OCI-LY1 (cell line): ENCODE data around the gene CBX8.

ENCODE experiments used
- H2AFZ ChIP-seq: fragments of 200-600 bp; sonication (generic), shearing (Covaris generic); 2 replicates; pipeline ENCODE4 v1.6.0; 2014; ENCODE audit warnings: antibody characterized with exemption, mild to moderate bottlenecking, low read length
- H3F3A ChIP-seq: fragments of 200-600 bp; sonication (generic), shearing (Covaris generic); 2 replicates; pipeline ENCODE4 v1.6.0; 2014; ENCODE audit warnings: mild to moderate bottlenecking, antibody characterized with exemption, low read length, moderate library complexity; ENCODE audit not compliant: insufficient read depth
- H3K27ac ChIP-seq: fragments of 200-600 bp; sonication (generic); 2 replicates; pipeline ENCODE4 v1.5.1; 2014; ENCODE audit warnings: low read length, mixed run types, mild to moderate bottlenecking, low read depth; ENCODE audit not compliant: poor library complexity, severe bottlenecking
- H3K27me3 ChIP-seq: fragments of 200-600 bp; sonication (generic); 2 replicates; pipeline ENCODE4 v1.6.0; 2014; ENCODE audit warnings: antibody characterized with exemption, mild to moderate bottlenecking, low read length, moderate library complexity; ENCODE audit not compliant: insufficient read depth
- H3K36me3 ChIP-seq: fragments of 200-600 bp; sonication (generic); 2 replicates; pipeline ENCODE4 v1.6.1; 2014; ENCODE audit warnings: mild to moderate bottlenecking, antibody characterized with exemption, low read length, moderate library complexity, mixed read lengths; ENCODE audit not compliant: insufficient read depth
- H3K4me1 ChIP-seq: fragments of 200-600 bp; sonication (generic); 2 replicates; pipeline ENCODE4 v1.5.1; 2014; ENCODE audit warnings: mild to moderate bottlenecking, low read length, moderate library complexity; ENCODE audit not compliant: insufficient read depth, severe bottlenecking
- H3K4me2 ChIP-seq: fragments of 200-600 bp; sonication (generic), shearing (Covaris generic); 2 replicates; pipeline ENCODE4 v1.6.1; 2014; ENCODE audit warnings: low read length
- H3K4me3 ChIP-seq: fragments of 200-600 bp; sonication (generic); 2 replicates; pipeline ENCODE4 v1.5.1; 2014; ENCODE audit warnings: low read length, low read depth, mild to moderate bottlenecking, mixed read lengths; ENCODE audit not compliant: poor library complexity, severe bottlenecking
- H3K79me2 ChIP-seq: fragments of 200-600 bp; shearing (Covaris generic); 2 replicates; pipeline ENCODE4 v1.6.1; 2016; ENCODE audit warnings: mixed run types, low read length, mixed read lengths; ENCODE audit not compliant: insufficient read depth
- H3K9ac ChIP-seq: fragments of 200-600 bp; sonication (generic), shearing (Covaris generic); 2 replicates; pipeline ENCODE4 v1.6.1; 2014; ENCODE audit warnings: mild to moderate bottlenecking, low read length, mixed read lengths
- H3K9me2 ChIP-seq: fragments of 200-600 bp; sonication (generic), shearing (Covaris generic); 2 replicates; pipeline ENCODE4 v1.6.1; 2014; ENCODE audit warnings: low read depth, mild to moderate bottlenecking, low read length, mixed read lengths
- H3K9me3 ChIP-seq: fragments of 200-600 bp; shearing (Covaris generic); 2 replicates; pipeline ENCODE4 v1.6.1; 2014; ENCODE audit warnings: low read length, mixed read lengths
- H4K20me1 ChIP-seq: fragments of 200-600 bp; sonication (generic), shearing (Covaris generic); 2 replicates; pipeline ENCODE4 v1.6.0; 2016; ENCODE audit warnings: mild to moderate bottlenecking, low read length; ENCODE audit not compliant: insufficient read depth
- EZH2 ChIP-seq: fragments of 200-600 bp; sonication (generic), shearing (Covaris generic); IDR thresholded peaks from 2 replicates; pipeline ENCODE4 v1.8.0; 2017; ENCODE audit warnings: borderline replicate concordance, mixed run types, mild to moderate bottlenecking, antibody characterized with exemption, low read length, moderate library complexity, mixed read lengths
- TF ChIP-seq, protein P1 (sequence below): fragments of 200-600 bp; sonication (generic), shearing (Covaris generic); IDR thresholded peaks from 2 replicates; pipeline ENCODE4 v1.5.1; 2017; ENCODE audit warnings: mild to moderate bottlenecking, antibody characterized with exemption, low read length, moderate library complexity, mixed read lengths

The CBX8 gene

DNA sequence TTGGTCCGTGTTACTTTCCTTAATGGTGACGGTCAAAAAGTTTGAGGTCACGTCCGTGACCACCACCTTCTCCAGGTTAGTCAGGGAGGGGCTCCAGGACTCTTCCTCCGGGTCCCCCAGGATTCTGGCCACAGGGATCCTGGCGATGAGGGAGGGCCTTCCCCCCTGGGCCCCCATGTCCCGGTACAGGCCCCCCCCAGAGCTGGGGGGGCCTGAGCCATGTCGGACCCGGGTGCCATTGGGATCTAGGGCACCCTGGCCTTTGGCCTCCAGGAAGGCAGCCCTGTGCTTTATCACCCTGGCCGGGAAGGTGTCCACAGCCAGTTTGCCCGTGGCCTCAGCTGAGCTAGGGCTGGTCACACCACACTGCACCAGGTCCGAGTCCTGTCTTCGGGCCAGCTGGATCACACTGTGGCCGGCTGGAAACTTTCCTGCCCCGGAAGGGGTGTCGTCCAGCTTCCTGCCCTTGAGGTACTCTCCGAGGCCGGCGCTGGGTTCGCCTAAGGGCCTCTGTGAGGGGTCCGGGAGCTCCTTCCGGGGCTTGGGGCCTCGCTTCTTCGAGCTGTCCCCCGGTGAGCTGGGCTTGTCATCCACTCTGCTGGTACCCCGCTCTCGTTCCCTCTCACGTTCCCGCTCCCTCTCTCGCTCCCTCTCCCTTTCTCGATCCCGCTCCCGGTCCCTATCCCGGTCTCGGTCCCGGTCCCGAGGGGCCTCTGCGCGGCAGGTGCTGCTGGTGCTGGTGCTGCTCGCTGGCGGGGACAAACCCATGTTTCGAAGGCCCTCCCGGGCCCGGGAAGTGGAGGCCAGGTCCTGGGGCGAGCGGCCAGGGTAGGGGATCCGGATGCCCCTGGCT is 2.0 kb downstream of the CBX8 start:
- no peak overlapping the region for H3K9ac ChIP-seq
- no peak overlapping the region for H3K4me3 ChIP-seq
- H3K9me3 ChIP-seq = no peaks in the 10 kb centered on the region
- no peak overlapping the region for H3K4me2 ChIP-seq
- no peaks in the 10 kb centered on the region for H4K20me1 ChIP-seq
- no peaks in the 10 kb centered on the region for H3K9me2 ChIP-seq
- H3F3A ChIP-seq = no peaks in the 10 kb centered on the region
- H3K36me3 ChIP-seq = peaks cover 20% of the 10 kb centered on the region
- H3K79me2 ChIP-seq = no peaks in the 10 kb centered on the region
- H3K4me1 ChIP-seq = peaks cover 26% of the 10 kb centered on the region
- TF ChIP-seq EZH2 = no peak
- TF ChIP-seq, protein P1, sequence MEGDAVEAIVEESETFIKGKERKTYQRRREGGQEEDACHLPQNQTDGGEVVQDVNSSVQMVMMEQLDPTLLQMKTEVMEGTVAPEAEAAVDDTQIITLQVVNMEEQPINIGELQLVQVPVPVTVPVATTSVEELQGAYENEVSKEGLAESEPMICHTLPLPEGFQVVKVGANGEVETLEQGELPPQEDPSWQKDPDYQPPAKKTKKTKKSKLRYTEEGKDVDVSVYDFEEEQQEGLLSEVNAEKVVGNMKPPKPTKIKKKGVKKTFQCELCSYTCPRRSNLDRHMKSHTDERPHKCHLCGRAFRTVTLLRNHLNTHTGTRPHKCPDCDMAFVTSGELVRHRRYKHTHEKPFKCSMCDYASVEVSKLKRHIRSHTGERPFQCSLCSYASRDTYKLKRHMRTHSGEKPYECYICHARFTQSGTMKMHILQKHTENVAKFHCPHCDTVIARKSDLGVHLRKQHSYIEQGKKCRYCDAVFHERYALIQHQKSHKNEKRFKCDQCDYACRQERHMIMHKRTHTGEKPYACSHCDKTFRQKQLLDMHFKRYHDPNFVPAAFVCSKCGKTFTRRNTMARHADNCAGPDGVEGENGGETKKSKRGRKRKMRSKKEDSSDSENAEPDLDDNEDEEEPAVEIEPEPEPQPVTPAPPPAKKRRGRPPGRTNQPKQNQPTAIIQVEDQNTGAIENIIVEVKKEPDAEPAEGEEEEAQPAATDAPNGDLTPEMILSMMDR = no peak
- H3K27ac ChIP-seq = no peak overlapping the region
- no peak overlapping the region for H2AFZ ChIP-seq
- peaks cover 3% of the 10 kb centered on the region for H3K27me3 ChIP-seq

DNA sequence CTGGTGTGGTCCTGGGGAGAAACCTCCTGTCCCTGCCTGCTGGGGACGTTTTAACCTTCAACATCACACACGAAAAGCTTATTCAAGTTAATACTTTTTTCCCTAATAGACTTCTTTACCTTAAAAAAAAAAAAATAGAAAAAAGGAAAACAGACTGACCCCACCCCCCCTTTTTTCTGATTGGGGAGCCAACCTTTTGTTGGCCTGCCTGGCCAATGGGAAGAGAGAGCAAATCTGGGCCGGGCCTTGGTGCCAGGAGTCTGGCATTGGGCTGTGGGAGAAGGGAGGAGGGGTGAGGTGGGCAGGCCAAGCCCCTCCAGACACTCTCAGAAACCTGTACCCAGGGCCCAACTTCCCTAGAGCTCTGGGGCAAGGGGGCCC is 3.0 kb downstream of the CBX8 start:
- Histone ChIP-seq H3K4me3 (no peak overlapping the region), H3K27ac (no peak overlapping the region), H2AFZ (no peak overlapping the region), H3F3A (no peaks in the 10 kb centered on the region), H3K9me2 (no peaks in the 10 kb centered on the region), H3K4me2 (no peak overlapping the region), H3K79me2 (no peaks in the 10 kb centered on the region), H3K9ac (no peak overlapping the region), H4K20me1 (no peaks in the 10 kb centered on the region), H3K4me1 (peaks cover 20% of the 10 kb centered on the region), H3K9me3 (no peaks in the 10 kb centered on the region), H3K27me3 (no peaks in the 10 kb centered on the region), H3K36me3 (peaks cover 20% of the 10 kb centered on the region)
- no peak for TF ChIP-seq EZH2
- TF ChIP-seq, protein P1 = no peak

DNA sequence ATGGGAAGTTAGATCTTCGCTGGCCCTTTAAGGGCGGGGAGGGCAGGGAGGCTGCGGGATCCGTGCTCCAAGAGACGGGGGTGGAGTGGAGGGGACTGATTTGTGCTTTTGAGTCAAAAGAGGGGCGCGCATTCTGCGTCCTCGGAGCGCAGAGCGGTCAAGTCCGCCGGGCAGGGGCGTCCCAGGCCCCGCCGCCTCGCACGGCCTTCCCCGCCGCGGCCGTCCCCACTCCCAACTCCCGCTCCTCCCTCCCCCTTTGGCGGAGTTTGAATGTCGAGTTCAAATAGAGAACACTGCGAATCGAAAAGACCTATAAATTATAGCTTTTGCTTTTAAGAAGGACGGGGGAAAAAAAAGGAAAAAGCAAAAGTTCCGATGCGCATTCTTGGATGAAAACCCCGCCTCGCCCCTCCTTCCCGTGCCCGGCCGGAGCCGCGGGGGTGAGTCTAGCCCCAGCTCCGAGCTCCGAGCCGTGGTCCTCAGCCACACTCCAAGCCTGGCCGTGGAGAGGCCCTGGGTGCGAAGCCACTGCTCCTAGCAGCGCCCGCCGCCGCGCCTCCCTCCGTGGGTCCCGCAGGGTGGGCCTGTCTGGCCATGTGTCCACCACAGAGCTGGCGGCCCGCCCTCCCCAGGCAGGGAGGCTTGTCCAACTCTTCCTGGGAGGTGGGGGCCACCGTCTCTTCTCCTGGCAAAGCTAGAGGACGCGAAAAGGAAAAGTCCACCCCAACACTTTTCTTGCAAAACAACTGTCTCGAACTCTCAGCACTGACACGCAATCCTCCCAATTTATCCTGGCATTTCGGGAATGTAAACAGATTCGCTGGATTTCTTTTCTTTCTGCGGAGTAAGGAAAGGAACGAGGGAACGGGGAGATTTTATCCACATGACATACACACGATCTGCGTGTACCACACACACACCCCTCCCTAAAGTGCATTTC is 3.6 kb downstream of the CBX8 start:
- no peak overlapping the region for H2AFZ ChIP-seq
- H3F3A ChIP-seq = no peaks in the 10 kb centered on the region
- H3K4me1 ChIP-seq = peaks cover 18% of the 10 kb centered on the region
- no peaks in the 10 kb centered on the region for H3K79me2 ChIP-seq
- TF ChIP-seq, protein P1 = no peak
- no peak for TF ChIP-seq EZH2
- no peaks in the 10 kb centered on the region for H3K9me3 ChIP-seq
- H4K20me1 ChIP-seq = no peaks in the 10 kb centered on the region
- H3K4me3 ChIP-seq = no peak overlapping the region
- no peaks in the 10 kb centered on the region for H3K9me2 ChIP-seq
- no peak overlapping the region for H3K4me2 ChIP-seq
- H3K27ac ChIP-seq = no peak overlapping the region
- H3K27me3 ChIP-seq = no peaks in the 10 kb centered on the region
- H3K9ac ChIP-seq = no peak overlapping the region
- H3K36me3 ChIP-seq = peaks cover 20% of the 10 kb centered on the region
